NT2/D1 (cell line): ENCODE results near the gene NFX1.
"Not testable (repeated sequence)": the region's sequence is repeated elsewhere in the genome, so short reads cannot be mapped to it uniquely, and the experiment has no call there.

Source experiments
- DNase-seq: peaks from one replicate; pipeline ENCODE4 v3.0.0-alpha.2; 2011; ENCODE audit warnings: low read depth, low spot score
- H3K27me3 ChIP-seq: 2 replicates; pipeline ENCODE4 v1.6.0; 2011; ENCODE audit warnings: mild to moderate bottlenecking; ENCODE audit not compliant: insufficient read length, insufficient read depth
- H3K36me3 ChIP-seq: 2 replicates; pipeline ENCODE4 v1.6.1; 2011; ENCODE audit warnings: mild to moderate bottlenecking, low read length, mixed read lengths; ENCODE audit not compliant: insufficient read depth, insufficient read length
- H3K4me1 ChIP-seq: 2 replicates; pipeline ENCODE4 v1.5.1; 2011; ENCODE audit not compliant: insufficient read depth, insufficient read length
- H3K4me3 ChIP-seq: 2 replicates; pipeline ENCODE4 v1.5.1; 2011; ENCODE audit warnings: low read depth; ENCODE audit not compliant: insufficient read length
- H3K9ac ChIP-seq: 2 replicates; pipeline ENCODE4 v1.6.0; 2011; ENCODE audit warnings: low read depth; ENCODE audit not compliant: insufficient read length
- H3K9me3 ChIP-seq: 2 replicates; pipeline ENCODE4 v1.5.1; 2011; ENCODE audit warnings: mild to moderate bottlenecking, low read length; ENCODE audit not compliant: insufficient read depth
- SUZ12 ChIP-seq: IDR thresholded peaks from 2 replicates; pipeline ENCODE4 v1.6.1; 2011; ENCODE audit not compliant: insufficient read length, insufficient read depth; ENCODE audit errors: extremely low read depth
- YY1 ChIP-seq: IDR thresholded peaks from 2 replicates; pipeline ENCODE4 v1.6.1; 2011; ENCODE audit not compliant: insufficient read length, insufficient read depth
- ZNF274 ChIP-seq: IDR thresholded peaks from 2 replicates; pipeline ENCODE4 v1.6.1; 2011; ENCODE audit warnings: mild to moderate bottlenecking, low read depth, low read length

The NFX1 gene

DNA sequence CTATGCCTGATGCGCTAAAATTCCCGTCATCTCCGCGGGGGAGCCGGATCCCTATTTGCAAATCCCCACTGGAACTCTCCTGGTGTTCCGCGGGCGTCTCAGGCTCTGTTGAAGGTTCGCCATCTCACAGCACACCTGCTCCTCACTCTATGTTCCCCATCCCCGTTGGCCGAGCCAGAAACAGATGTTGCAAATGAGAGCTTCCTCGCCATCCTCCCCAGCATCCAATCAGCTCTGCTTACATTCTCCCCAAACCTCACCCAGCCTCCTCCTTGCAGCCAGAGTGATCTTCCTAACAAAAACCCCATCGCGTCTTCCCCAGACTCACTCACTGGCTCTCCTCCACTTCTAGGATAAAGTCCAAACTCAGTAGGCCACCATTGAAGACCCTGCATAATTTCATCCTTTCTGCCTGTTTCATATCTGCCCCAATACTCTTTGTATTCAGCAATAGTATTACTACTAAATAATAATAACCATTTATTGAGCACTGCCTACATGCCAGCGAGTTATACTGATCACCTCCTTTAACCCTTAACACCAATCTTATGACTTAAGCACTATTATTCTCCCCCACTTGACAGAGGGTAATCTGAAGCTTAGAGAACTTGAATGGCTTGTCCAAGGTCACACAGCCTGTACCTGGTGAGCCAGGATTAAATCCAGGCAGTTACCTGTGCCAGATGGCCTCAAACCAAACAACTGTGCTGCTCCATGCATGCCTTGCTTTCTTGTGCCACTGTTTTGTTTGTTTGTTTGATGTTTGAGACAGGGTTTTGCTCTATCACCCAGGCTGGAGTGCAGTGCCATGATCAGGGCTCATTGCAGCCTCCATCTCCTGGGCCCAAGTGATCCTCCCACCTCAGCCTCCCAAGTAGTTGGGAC lies 98.0 kb downstream of the NFX1 start:
- TF ChIP-seq YY1 (no peak), ZNF274 (no peak), SUZ12 (no peak)
- Histone ChIP-seq H3K36me3 (no peaks in the 10 kb centered on the region), H3K4me3 (no peak overlapping the region), H3K4me1 (peaks cover 5% of the 10 kb centered on the region), H3K9ac (no peak overlapping the region), H3K27me3 (no peaks in the 10 kb centered on the region), H3K9me3 (no peaks in the 10 kb centered on the region)
- DNase-seq, result no peak

- peak; percentile 42 for DNase-seq
- peaks cover 12% of the 10 kb centered on the region for H3K27me3 ChIP-seq
- not testable (repeated sequence) for H3K4me3 ChIP-seq, H3K4me1 ChIP-seq, H3K36me3 ChIP-seq, H3K9ac ChIP-seq, H3K9me3 ChIP-seq
Measured at GRCh38 chr9:33391111-33391771, 100.9 kb downstream of the NFX1 start.

- not testable (repeated sequence) for H3K36me3 ChIP-seq, H3K4me3 ChIP-seq, H3K9ac ChIP-seq, H3K4me1 ChIP-seq, H3K9me3 ChIP-seq, DNase-seq
- peaks cover 12% of the 10 kb centered on the region for H3K27me3 ChIP-seq
Measured at GRCh38 chr9:33392591-33393021, 102.3 kb downstream of the NFX1 start.

GRCh38 chr9:33393581-33393980 lies 103.3 kb downstream of the NFX1 start:
- H3K36me3 ChIP-seq, result no peaks in the 10 kb centered on the region
- no peak overlapping the region for H3K4me3 ChIP-seq
- no peak for TF ChIP-seq ZNF274
- no peak for TF ChIP-seq SUZ12
- no peak for TF ChIP-seq YY1
- no peak overlapping the region for H3K9ac ChIP-seq
- no peak for DNase-seq
- peaks cover 3% of the 10 kb centered on the region for H3K4me1 ChIP-seq
- H3K9me3 ChIP-seq, result no peaks in the 10 kb centered on the region
- peaks cover 12% of the 10 kb centered on the region for H3K27me3 ChIP-seq

DNA sequence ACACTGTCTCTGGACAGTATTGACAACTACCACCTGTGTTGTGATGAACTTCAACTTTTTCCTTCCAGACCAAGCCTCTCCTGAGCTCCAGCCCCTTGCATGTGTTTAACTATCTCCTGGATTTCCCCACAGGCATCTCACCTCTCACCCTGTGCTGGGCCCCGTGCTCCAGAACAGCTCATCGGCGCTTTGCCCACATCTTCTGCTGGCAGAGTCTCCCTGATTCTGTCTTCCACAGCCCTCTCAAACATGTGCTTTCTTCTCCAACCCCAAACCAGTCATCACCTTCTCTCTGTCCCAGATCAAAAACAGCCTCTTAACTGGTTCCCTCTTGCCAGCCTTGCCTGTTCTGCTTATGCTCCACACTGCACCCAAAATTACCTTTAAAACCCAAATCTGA lies 103.7 kb downstream of the NFX1 start:
- not testable (repeated sequence) for H3K36me3 ChIP-seq, H3K9me3 ChIP-seq, H3K4me3 ChIP-seq, H3K9ac ChIP-seq, DNase-seq, H3K4me1 ChIP-seq
- H3K27me3 ChIP-seq, result peaks cover 12% of the 10 kb centered on the region

DNA sequence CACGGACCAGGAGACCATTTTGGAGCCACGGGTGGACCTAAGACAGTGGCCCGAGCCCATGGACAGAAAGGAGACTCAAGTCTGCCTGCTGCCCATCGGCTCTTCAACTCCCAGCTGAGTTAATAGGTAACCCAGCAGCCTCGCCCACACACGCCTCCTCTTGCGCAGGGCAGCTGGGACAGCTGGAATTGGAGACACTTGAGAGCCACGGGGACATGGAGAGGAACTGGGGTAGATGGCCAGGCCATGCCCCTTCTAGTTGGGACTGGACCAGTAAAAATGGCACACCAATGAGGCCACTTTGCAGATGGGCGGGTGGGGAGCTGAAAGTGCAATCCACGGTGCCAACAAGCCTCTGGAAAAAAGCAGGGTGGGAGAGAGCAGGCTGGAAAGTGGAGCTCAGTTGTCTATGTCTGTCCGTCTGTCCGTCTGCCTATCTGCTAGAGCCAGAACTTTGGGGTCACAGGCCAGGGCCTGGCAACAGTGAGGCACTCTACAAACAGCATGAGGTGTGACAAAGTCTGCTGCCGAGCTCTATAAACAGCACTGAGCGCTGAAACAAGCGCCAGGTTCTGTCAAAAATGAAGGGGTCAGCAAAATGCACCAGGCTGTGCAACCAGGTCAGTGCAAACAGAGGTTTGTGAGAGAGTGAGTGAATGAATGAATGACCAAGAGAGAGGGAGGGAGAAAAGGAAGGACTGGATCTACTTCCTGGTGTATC lies 105.0 kb downstream of the NFX1 start:
- not testable (repeated sequence) for H3K36me3 ChIP-seq, H3K9ac ChIP-seq, H3K4me1 ChIP-seq, H3K9me3 ChIP-seq, DNase-seq, H3K4me3 ChIP-seq
- peaks cover 12% of the 10 kb centered on the region for H3K27me3 ChIP-seq

- not testable (repeated sequence) for DNase-seq, H3K4me1 ChIP-seq, H3K36me3 ChIP-seq, H3K4me3 ChIP-seq, H3K9ac ChIP-seq, H3K9me3 ChIP-seq
- peaks cover 12% of the 10 kb centered on the region for H3K27me3 ChIP-seq
Measured at GRCh38 chr9:33397801-33398200, 107.5 kb downstream of the NFX1 start.

GRCh38 chr9:33399047-33399446 lies 108.7 kb downstream of the NFX1 start:
- H3K4me3 ChIP-seq, DNase-seq, H3K9ac ChIP-seq, H3K9me3 ChIP-seq, H3K4me1 ChIP-seq, H3K36me3 ChIP-seq, H3K27me3 ChIP-seq: not testable (repeated sequence)

DNA sequence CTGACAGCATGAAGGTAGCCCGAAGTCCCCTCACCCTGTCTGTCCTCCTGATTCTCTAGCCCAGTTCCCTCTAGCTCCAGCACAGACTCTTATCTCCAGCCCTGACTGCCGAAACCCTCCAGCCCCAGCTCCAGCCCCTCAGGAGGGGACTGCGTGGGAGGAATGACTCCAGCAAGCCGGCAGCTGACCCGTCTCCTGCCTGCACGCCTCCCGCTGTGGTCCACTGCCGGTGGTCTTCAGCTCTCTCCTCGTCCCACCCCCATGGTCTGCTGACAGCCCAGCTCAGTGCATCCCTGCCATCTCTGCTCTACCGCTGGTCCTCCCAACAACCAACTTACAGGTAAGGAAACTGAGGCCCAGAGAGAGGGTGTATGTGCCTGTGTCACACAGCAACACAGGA lies 111.5 kb downstream of the NFX1 start:
- peaks cover 14% of the 10 kb centered on the region for H3K4me1 ChIP-seq
- H3K36me3 ChIP-seq, DNase-seq, H3K4me3 ChIP-seq, H3K27me3 ChIP-seq, H3K9me3 ChIP-seq, H3K9ac ChIP-seq: not testable (repeated sequence)

- not testable (repeated sequence) for H3K36me3 ChIP-seq, DNase-seq, H3K9me3 ChIP-seq, H3K4me3 ChIP-seq, H3K27me3 ChIP-seq
- Histone ChIP-seq H3K9ac (peak within 1 kb of the TSS; percentile 8), H3K4me1 (peaks cover 14% of the 10 kb centered on the region)
Measured at GRCh38 chr9:33402371-33402770, 112.1 kb downstream of the NFX1 start, which contains the start of gene AQP7. TSS of gene AQP7 (minus strand) at chr9:33402568. CDS start at chr9:33401262, 1,306 bp downstream.
